C1 segment of cervical spinal cord (tissue), 14 donors: ENCODE results near the gene GAGE13.
"Not testable (repeated sequence)": the region's sequence is repeated elsewhere in the genome, so short reads cannot be mapped to it uniquely, and the experiment has no call there.

Experiments used
- DNase-seq, 14 donors: peaks; one replicate each; lab custom pipeline; 2025; lab: John Stamatoyannopoulos, UW

GAGE13 gene

DNA sequence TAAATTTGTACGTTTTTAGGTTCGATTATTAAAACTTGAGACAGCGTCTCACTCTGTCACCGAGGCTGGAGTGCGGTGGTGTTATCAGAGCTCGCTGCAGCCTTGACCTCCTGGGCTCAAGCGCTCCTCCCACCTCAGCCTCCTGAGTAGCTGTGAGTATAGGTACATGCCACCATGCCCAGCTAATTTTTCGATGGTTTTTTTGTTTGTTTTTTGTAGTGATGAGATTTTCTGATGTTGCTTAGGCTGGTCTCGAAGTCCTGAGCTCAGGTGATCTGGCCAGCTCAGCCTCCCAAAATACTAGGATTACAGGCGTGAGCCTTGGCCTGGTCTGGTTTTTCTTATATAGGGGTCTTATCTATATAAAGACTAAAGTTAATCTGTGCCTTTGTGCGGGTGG, 961 bp upstream of the GAGE13 start:
- not testable (repeated sequence) for DNase-seq

DNA sequence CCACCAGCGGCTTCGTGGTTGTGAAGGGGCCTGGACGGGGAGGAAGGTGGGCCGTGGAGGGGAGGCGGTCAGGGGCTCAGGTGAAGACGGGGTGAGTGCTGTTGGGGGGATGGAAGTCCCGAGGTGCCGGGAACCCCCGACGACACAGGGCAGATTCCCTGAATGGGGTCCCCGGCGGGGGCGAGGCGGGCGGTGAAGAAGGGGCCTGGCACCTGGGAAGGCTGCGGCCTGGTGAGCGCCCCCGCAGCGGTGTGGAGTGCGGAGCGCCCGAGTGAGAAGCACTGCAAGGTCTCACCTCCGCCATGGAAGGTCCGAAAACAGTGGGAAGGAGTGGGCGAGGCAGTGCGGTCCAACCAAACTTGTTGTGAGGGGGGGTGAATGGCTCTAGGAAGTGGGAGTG, 459 bp downstream of the GAGE13 start:
- not testable (repeated sequence) for DNase-seq

DNA sequence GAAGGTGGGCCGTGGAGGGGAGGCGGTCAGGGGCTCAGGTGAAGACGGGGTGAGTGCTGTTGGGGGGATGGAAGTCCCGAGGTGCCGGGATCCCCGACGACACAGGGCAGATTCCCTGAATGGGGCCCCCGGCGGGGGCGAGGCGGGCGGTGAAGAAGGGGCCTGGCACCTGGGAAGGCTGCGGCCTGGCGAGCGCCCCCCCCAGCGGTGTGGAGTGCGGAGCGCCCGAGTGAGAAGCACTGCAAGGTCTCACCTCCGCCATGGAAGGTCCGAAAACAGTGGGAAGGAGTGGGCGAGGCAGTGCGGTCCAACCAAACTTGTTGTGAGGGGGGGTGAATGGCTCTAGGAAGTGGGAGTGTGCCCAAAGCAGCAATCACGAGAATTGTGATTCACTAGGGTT, 10.1 kb downstream of the GAGE13 start:
- not testable (repeated sequence) for DNase-seq

DNA sequence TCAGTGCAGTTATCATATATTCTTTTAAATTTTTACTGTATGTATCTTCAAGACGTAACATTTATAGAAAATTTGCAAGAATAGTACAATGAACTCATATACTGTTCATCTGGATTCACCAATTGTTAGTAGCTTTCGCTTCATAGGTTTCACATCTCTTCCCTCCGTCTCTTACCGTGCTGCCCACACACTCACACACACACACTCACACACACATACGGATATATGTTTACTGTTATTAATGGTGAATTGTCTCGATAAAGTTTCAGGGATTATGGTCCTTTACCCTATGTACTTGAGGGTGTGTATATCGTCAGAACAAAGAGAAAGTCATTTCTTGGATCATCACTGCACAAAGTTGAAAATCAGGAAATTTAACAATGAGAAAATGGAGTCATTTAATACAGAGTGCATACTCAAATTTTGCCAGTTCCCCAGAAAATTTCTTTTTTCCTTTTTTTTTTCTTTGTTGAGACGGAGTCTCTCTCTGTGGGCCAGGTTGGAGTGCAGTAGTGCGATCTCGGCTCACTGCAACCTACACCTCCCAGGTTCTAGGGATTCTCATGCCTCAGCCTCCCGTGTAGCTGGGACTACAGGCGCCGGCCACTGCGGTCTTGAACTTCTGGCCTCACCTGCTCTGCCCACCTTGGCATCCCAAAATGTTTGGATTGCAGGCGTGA, 13.3 kb downstream of the GAGE13 start:
- not testable (repeated sequence) for DNase-seq

DNA sequence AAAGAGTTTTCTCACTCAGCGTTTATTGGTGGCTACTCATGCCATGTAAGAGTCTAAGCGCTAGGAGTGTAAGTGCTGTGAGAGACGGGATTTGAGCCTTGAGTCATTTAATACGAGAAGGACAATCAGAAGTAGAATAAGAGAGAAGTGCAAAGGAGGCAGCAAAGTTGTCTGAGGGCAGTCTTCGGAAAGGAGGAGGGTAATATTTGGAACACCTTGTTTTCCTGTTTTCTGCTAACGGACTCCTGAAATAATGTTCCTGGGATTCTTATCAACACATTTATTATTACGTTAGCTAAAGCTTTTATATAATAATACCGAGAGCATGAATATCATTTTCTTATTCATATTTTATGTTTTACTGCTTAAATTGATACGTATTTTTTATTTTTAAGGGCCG, 14.0 kb downstream of the GAGE13 start:
- DNase-seq = not testable (repeated sequence)

DNA sequence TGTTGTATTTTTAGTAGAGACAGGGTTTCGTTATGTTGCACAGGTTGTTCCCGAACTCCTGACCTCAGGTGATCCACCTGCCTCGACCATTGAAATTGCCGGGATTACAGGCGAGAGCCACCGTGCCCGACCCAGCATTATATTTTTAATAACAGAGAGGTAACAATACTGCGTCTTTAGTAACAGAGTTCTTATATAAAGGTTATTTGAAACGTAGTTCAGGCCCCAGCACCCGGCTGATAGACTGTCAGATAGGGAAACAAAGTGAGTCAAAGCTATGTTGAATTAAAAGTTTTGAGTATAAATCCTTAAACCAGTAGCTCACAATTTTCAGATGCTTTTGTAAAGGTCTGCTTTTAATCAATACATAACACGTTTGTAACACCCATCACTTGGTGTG, 14.8 kb downstream of the GAGE13 start:
- not testable (repeated sequence) for DNase-seq
